ENCODE measurements around the gene TMBIM4. TPM values are rescaled to one million over a fixed set of nuclear protein-coding genes. Genes with fewer than 3 reads are reported as not detected.
A peak's percentile ranks its signal among the peaks of the same experiment; 100 is the strongest.

Gene TMBIM4
- total and polyA plus RNA-seq, 10 of the 15 experiments (the other 5 are each of a cell fraction or from before 2014, with no cell fraction given), result 38.8 to 341 (median 82.8) TPM

GRCh38 chr12:66190519-66191370 lies 20.9 kb upstream of the TMBIM4 start:
- TF ChIP-seq SPI1 (IDR thresholded peaks at IDR 0.05; ENCODE audit: borderline replicate concordance, insufficient read depth, low read depth, low read length), result peak; percentile 91
- no peak for TF ChIP-seq KDM1A (IDR thresholded peaks at IDR 0.05; ENCODE audit: borderline replicate concordance)
- TF ChIP-seq TCF12 (IDR thresholded peaks at IDR 0.05; ENCODE audit: low read depth, low read length), result no peak
- TF ChIP-seq CUX1 (IDR thresholded peaks at IDR 0.05; ENCODE audit: insufficient replicate concordance, low read depth, low read length), result peak; percentile 6
- TF ChIP-seq EP300 (IDR thresholded peaks at IDR 0.05; ENCODE audit: borderline replicate concordance in 1 of 2, control insufficient read depth in 1 of 2, low read depth in 2 of 2, low read length in 2 of 2), result 0 out of 4 replicates have a peak, but pooled peaks of 1 of the 2 experiments have one; percentile 10
- TF ChIP-seq BCL11A (IDR thresholded peaks at IDR 0.05; ENCODE audit: low read depth, low read length), result peak; percentile 34; the same call in 1 of the 2 replicates
- TF ChIP-seq MTA2 (IDR thresholded peaks at IDR 0.05; ENCODE audit: low read depth), result peak; percentile 68
- no peak for TF ChIP-seq ASH2L (IDR thresholded peaks at IDR 0.05; ENCODE audit: borderline replicate concordance, low read depth)
- peak in 1 of 2 experiments; percentile 25; a peak in 2 of 4 replicates for TF ChIP-seq IKZF2 (IDR thresholded peaks at IDR 0.05)
- TF ChIP-seq MXI1 (IDR thresholded peaks at IDR 0.05; ENCODE audit: low read depth, low read length), result peak; percentile 30; the same call in 1 of the 2 replicates
- TF ChIP-seq FOXK2 (IDR thresholded peaks at IDR 0.05), result no peak
- no peak for TF ChIP-seq SIX5 (IDR thresholded peaks at IDR 0.05; ENCODE audit: low read depth, low read length, severe bottlenecking)
- TF ChIP-seq RUNX3 (IDR thresholded peaks at IDR 0.05; ENCODE audit: low read length), result peak; percentile 9; the same call in 1 of the 2 replicates
- TF ChIP-seq NKRF (conservative IDR thresholded peaks at IDR 0.05), result no peak
- no peak for FAIRE-seq
- in situ Hi-C loops (cut with MboI) (no loop called here), intact Hi-C loops (cut with micrococcal nuclease; ENCODE audit: unreplicated experiment) (loop anchor here (2.0 kb wide), 1 partner anchor 22 kb away; the partner anchor contains the start of gene TMBIM4)
- POLR2A ChIA-PET, result interaction anchor here (0.6 to 1.9 kb wide), 7 partner anchors 12 to 144 kb away, joined by 3 to 5 read pairs (median 4); no protein-coding TSS in a partner anchor
- ATAC-seq, result peak; percentile 53
- H3K4me1 ChIP-seq (ENCODE audit: control insufficient read depth, insufficient read depth, low read length), result peaks cover 25% of the 10 kb centered on the region
- H3K4me2 ChIP-seq (ENCODE audit: control insufficient read depth, insufficient read depth), result peak overlapping the region; percentile 6; the same call in 1 of the 2 replicates
- H3K36me3 ChIP-seq (ENCODE audit: control insufficient read depth in 2 of 2, insufficient read depth in 2 of 2, low read length in 1 of 2), result no peaks in the 10 kb centered on the region; a peak in 1 of 4 replicates
- WGBS (ENCODE audit: insufficient coverage, insufficient replicate concordance, low lambda C conversion rate, missing lambda C conversion rate), result 6% methylated on average over 1 of the region's 1 CpG
- CTCF ChIA-PET, result interaction anchor here (0.8 to 2.7 kb wide), 10 partner anchors 8 to 190 kb away, joined by 3 to 9 read pairs (median 3); partner anchors contain the start of gene TMBIM4
- H3K27me3 ChIP-seq (replicated peaks in 1 of 2; ENCODE audit: control insufficient read depth in 2 of 2, insufficient read depth in 2 of 2, low read length in 1 of 2), result peaks cover 0 to 5% of the 10 kb centered on the region in 2 experiments; a peak in 1 of 4 replicates
- SMC1A ChIA-PET (ENCODE audit: uncharacterized antibody, unreplicated experiment), result interaction anchor here (0.8 to 2.5 kb wide), 22 partner anchors 8 to 130 kb away, joined by 3 to 21 read pairs (median 3); partner anchors contain the start of gene LLPH
- peaks cover 8% of the 10 kb centered on the region for H3K79me2 ChIP-seq (ENCODE audit: control insufficient read depth, insufficient read depth, low read length)
- H3K9me3 ChIP-seq (replicated peaks; ENCODE audit: control insufficient read depth, insufficient read depth, low read length), result no peaks in the 10 kb centered on the region; the same call in 1 of the 3 replicates
- H3K4me3 ChIP-seq, result peak overlapping the region; percentile 22; the same call in 1 of the 2 replicates
- RAD21 ChIA-PET (ENCODE audit: unreplicated experiment), result interaction anchor here (0.9 to 2.0 kb wide), 9 partner anchors 11 to 111 kb away, joined by 3 to 14 read pairs (median 4); partner anchors contain the start of genes HELB, LLPH and TMBIM4
- peak overlapping the region; percentile 10 for H2AFZ ChIP-seq (ENCODE audit: control insufficient read depth, low read depth, low read length)
- H4K20me1 ChIP-seq (ENCODE audit: control insufficient read depth, insufficient read depth), result no peaks in the 10 kb centered on the region
- BruUV-seq (replicated peaks), result TSS peak; percentile 63
- H3K27ac ChIP-seq (ENCODE audit: control insufficient read depth, insufficient read depth), result peak overlapping the region; percentile 38
- DNase-seq (ENCODE audit: low read depth, low spot score), result no peak
- H3K9ac ChIP-seq (ENCODE audit: control insufficient read depth, insufficient read depth, low read length), result no peak overlapping the region

Data from GM12878 (cell line).